Osteoblast (primary cell): ENCODE measurements around the gene AUP1. TPM values are rescaled to one million over a fixed set of nuclear protein-coding genes. Genes with fewer than 3 reads are reported as not detected.
"Not testable (repeated sequence)": the region's sequence is repeated elsewhere in the genome, so short reads cannot be mapped to it uniquely, and the experiment has no call there.

Source experiments
- DNase-seq: peaks from one replicate; pipeline ENCODE4 v3.0.0; 2011; ENCODE audit warnings: low spot score, mixed read lengths; ENCODE audit not compliant: insufficient read length; ENCODE audit errors: missing footprints
- H2AFZ ChIP-seq: 2 replicates; pipeline ENCODE4 v1.6.0; 2011; ENCODE audit warnings: mild to moderate bottlenecking, low read length
- H3K27ac ChIP-seq: 2 replicates; pipeline ENCODE4 v1.5.1; 2011; ENCODE audit warnings: mild to moderate bottlenecking, low read depth, low read length, moderate library complexity
- H3K27me3 ChIP-seq: 2 replicates; pipeline ENCODE4 v1.6.0; 2012; ENCODE audit warnings: mild to moderate bottlenecking, control low read depth, inconsistent platforms, low read length, moderate library complexity; ENCODE audit not compliant: insufficient read depth
- H3K36me3 ChIP-seq: 2 replicates; pipeline ENCODE4 v1.5.1; 2011; ENCODE audit warnings: mild to moderate bottlenecking, low read length, control low read depth, moderate library complexity; ENCODE audit not compliant: insufficient read depth
- H3K4me1 ChIP-seq: 2 replicates; pipeline ENCODE4 v1.5.1; 2011; ENCODE audit warnings: mild to moderate bottlenecking, low read length, control low read depth, moderate library complexity; ENCODE audit not compliant: insufficient read depth
- H3K4me2 ChIP-seq: 2 replicates; pipeline ENCODE4 v1.6.0; 2011; ENCODE audit warnings: mild to moderate bottlenecking, low read length; ENCODE audit not compliant: insufficient read depth
- H3K4me3 ChIP-seq: fragments of 200-600 bp; sonication (generic); 3 replicates; pipeline ENCODE4 v1.5.1; 2012; ENCODE audit warnings: mild to moderate bottlenecking, low read length, inconsistent platforms; ENCODE audit not compliant: insufficient read depth
- H3K79me2 ChIP-seq: 2 replicates; pipeline ENCODE4 v1.6.0; 2012; ENCODE audit warnings: mild to moderate bottlenecking, low read length, control low read depth, inconsistent platforms; ENCODE audit not compliant: insufficient read depth
- H3K9me3 ChIP-seq: 2 replicates; pipeline ENCODE4 v1.5.1; 2011; ENCODE audit warnings: low read depth, low read length, control low read depth
- H4K20me1 ChIP-seq: 2 replicates; pipeline ENCODE4 v1.6.0; 2012; ENCODE audit warnings: mild to moderate bottlenecking, low read length, control low read depth; ENCODE audit not compliant: insufficient read depth
- total RNA-seq: library from RNA; depleted of rRNA; stranded (reverse); fragments of >200 nt; gene quantifications from 2 replicates; pipeline ENCODE4 v1.2.3, GENCODE V29; 2012
- TF ChIP-seq, protein P1 (sequence below): IDR thresholded peaks from 2 replicates; pipeline ENCODE4 v1.5.1; 2011; ENCODE audit warnings: mild to moderate bottlenecking, low read depth, low read length, moderate library complexity; ENCODE audit errors: extremely low read depth

Gene AUP1
- total RNA-seq, 1 donor, result 82.9 TPM

DNA sequence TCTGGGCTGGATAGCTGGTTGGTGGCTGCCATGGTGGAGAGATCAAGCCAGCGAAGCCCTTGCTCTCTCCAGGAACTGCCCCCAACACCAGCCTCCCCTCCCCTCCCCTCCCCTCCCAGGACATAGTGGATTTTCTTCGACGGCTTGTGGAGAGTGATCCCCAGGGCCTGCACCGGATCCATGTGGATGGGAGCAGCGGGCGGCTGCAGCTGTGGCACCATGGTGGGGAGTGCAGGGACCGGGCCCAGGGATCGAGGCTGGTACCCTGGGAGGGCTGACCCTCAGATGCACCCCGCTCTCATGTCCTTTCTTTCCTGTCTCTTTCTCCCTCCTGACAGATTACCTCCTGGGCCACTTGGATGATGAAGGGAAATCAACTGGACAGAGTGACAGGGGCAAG is 39.6 kb downstream of the AUP1 start:
- Histone ChIP-seq H3K4me2 (no peak overlapping the region), H3K27ac (no peak overlapping the region), H4K20me1 (no peaks in the 10 kb centered on the region), H3K9me3 (no peaks in the 10 kb centered on the region), H3K36me3 (peaks cover 53% of the 10 kb centered on the region), H3K79me2 (peaks cover 24% of the 10 kb centered on the region), H3K4me1 (peaks cover 29% of the 10 kb centered on the region), H2AFZ (no peak overlapping the region), H3K4me3 (no peak overlapping the region), H3K27me3 (no peaks in the 10 kb centered on the region)
- DNase-seq, result no peak
- TF ChIP-seq, protein P1, sequence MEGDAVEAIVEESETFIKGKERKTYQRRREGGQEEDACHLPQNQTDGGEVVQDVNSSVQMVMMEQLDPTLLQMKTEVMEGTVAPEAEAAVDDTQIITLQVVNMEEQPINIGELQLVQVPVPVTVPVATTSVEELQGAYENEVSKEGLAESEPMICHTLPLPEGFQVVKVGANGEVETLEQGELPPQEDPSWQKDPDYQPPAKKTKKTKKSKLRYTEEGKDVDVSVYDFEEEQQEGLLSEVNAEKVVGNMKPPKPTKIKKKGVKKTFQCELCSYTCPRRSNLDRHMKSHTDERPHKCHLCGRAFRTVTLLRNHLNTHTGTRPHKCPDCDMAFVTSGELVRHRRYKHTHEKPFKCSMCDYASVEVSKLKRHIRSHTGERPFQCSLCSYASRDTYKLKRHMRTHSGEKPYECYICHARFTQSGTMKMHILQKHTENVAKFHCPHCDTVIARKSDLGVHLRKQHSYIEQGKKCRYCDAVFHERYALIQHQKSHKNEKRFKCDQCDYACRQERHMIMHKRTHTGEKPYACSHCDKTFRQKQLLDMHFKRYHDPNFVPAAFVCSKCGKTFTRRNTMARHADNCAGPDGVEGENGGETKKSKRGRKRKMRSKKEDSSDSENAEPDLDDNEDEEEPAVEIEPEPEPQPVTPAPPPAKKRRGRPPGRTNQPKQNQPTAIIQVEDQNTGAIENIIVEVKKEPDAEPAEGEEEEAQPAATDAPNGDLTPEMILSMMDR, result no peak

DNA sequence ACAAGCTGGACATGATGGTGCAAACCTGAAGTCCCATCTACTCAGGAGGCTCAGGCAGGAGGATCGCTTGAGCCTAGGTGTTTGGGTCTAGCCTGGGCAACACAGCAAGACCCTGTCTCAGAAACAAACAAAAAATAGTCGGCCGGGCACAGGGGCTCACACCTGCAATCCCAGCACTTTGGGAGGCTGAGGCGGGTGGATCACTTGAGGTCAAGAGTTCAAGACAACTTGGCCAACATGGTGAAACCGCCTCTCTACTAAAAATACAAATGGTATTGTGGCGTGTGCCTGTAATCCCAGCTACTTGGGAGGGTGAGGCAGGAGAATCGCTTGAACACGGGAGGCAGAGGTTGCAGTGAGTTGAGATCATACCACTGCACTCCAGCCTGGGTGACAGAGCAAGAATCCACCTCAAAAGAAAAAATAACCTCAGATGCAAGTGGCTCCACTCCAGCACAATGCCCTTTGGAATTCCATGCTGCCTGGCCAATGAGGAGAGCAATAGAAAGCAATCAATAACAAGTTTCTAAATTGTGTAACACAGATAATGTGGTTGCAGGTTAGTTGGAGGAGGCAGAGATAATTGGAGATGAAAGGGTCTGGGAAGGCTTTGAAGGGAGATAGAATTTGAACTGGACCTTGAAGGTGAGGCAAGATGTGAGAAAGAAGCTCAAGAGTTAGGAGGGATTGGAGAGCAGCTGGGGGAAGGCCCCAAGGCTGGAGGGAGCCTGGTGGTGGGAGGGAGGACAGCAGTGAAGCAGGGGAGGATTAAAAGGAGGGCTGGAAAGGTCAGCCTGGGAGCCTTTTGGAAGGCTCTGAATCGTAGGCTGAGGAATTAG is 40.6 kb downstream of the AUP1 start:
- H3K79me2 ChIP-seq, result peaks cover 31% of the 10 kb centered on the region
- H3K27me3 ChIP-seq, result no peaks in the 10 kb centered on the region
- TF ChIP-seq, protein P1, result no peak
- DNase-seq, result no peak
- H3K4me1 ChIP-seq, result peaks cover 29% of the 10 kb centered on the region
- no peaks in the 10 kb centered on the region for H3K9me3 ChIP-seq
- no peak overlapping the region for H3K4me3 ChIP-seq
- peak overlapping the region; percentile 41 for H3K4me2 ChIP-seq
- peaks cover 49% of the 10 kb centered on the region for H3K36me3 ChIP-seq
- no peaks in the 10 kb centered on the region for H4K20me1 ChIP-seq
- peak overlapping the region; percentile 23 for H3K27ac ChIP-seq
- no peak overlapping the region for H2AFZ ChIP-seq

DNA sequence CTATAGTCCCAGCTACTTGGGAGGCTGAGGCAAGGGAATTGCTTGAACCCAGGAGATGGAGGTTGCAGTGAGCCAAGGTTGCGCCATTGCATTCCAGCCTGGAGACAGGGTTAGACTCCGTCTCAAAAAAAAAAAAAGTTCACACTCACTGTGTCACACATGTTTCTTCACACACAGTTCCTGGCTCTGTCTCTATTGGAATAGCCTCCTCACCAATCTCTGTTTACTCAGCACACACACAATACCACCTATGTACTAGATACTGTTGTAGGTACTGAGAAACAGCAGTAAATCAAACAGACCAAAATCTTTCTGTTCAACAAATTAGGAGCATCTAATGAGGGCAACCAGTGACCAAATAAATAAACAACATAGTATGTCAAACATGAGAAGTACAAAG is 43.4 kb downstream of the AUP1 start:
- TF ChIP-seq, protein P1, result no peak
- H3K27me3 ChIP-seq, result no peaks in the 10 kb centered on the region
- no peak overlapping the region for H3K4me2 ChIP-seq
- no peak overlapping the region for H3K27ac ChIP-seq
- DNase-seq, result no peak
- H2AFZ ChIP-seq, result no peak overlapping the region
- no peak overlapping the region for H3K4me3 ChIP-seq
- H3K79me2 ChIP-seq, result peaks cover 57% of the 10 kb centered on the region
- H3K4me1 ChIP-seq, result peaks cover 33% of the 10 kb centered on the region
- H3K36me3 ChIP-seq, result peaks cover 23% of the 10 kb centered on the region
- H3K9me3 ChIP-seq, result no peaks in the 10 kb centered on the region
- H4K20me1 ChIP-seq, result no peaks in the 10 kb centered on the region

DNA sequence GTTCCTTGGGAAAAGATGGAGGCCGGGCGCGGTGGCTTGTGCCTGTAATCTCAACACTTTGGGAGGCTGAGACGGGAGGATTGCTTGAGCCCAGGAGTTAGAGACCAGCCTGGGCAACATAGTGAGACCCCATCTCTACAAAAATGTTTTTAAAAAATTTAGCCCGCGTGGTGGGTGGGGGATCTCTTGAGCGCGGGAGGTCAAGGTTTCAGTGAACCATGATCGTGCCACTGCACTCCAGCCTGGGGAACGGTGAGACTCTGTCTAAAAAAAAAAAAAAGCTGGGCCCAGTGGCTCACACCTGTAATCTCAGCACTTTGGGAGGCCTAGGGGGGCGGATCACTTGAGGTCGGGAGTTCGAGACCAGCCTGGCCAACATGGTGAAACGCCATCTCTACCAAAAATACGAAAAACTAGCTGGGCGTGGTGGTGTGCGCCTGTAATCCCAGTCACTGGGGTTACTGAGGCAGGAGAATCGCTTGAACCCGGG is 45.8 kb downstream of the AUP1 start:
- H4K20me1 ChIP-seq, H3K27me3 ChIP-seq, H3K9me3 ChIP-seq, DNase-seq: not testable (repeated sequence)
- Histone ChIP-seq H3K4me1 (peaks cover 31% of the 10 kb centered on the region), H3K79me2 (peaks cover 62% of the 10 kb centered on the region), H3K4me3 (peak overlapping the region; percentile 95), H3K27ac (peak overlapping the region; percentile 77), H3K36me3 (peaks cover 30% of the 10 kb centered on the region), H3K4me2 (peak overlapping the region; percentile 94), H2AFZ (peak overlapping the region; percentile 99)
